HEK293T (cell line): ENCODE measurements around the gene SUPT5H.

Experiments
- BHLHE40 ChIP-seq: fragments of 450-650 bp; IDR thresholded peaks from 2 replicates; pipeline ENCODE4 v1.6.1; 2016; ENCODE audit warnings: mild to moderate bottlenecking, moderate library complexity, borderline replicate concordance
- FOXM1 ChIP-seq: fragments of 450-650 bp; IDR thresholded peaks from 2 replicates; pipeline ENCODE4 v1.6.1; 2017; ENCODE audit warnings: mild to moderate bottlenecking, borderline replicate concordance
- HDGF ChIP-seq: fragments of 450-650 bp; IDR thresholded peaks from 2 replicates; pipeline ENCODE4 v1.6.1; 2017; ENCODE audit warnings: antibody characterized with exemption, borderline replicate concordance

GRCh38 chr19:39399668-39400050 lies 45.7 kb upstream of the SUPT5H start:
- TF ChIP-seq HDGF (no peak), FOXM1 (no peak), BHLHE40 (no peak)
